Measurements from ENCODE around the gene FMNL2.

DNA sequence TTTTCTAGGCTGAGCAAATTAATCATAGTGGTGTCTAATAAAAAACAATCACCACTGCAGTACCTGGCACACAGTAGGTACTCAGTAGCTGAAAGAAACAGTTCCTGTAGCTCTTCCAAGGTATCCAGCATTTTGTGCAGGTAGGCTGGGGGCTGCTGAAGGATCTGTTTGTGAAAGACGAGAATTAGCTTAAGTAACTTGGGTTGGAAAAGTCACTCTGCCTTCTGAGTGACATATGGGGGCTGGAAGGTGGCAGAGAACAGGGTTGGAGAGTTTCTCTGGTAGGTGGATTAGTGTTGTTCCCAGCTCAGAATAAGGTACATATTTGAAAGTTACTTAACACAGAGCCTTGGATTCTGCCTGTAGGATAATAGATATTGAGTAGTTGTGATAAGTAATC lies 72.8 kb downstream of the FMNL2 start:
- TF ChIP-seq, protein P1, sequence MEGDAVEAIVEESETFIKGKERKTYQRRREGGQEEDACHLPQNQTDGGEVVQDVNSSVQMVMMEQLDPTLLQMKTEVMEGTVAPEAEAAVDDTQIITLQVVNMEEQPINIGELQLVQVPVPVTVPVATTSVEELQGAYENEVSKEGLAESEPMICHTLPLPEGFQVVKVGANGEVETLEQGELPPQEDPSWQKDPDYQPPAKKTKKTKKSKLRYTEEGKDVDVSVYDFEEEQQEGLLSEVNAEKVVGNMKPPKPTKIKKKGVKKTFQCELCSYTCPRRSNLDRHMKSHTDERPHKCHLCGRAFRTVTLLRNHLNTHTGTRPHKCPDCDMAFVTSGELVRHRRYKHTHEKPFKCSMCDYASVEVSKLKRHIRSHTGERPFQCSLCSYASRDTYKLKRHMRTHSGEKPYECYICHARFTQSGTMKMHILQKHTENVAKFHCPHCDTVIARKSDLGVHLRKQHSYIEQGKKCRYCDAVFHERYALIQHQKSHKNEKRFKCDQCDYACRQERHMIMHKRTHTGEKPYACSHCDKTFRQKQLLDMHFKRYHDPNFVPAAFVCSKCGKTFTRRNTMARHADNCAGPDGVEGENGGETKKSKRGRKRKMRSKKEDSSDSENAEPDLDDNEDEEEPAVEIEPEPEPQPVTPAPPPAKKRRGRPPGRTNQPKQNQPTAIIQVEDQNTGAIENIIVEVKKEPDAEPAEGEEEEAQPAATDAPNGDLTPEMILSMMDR (IDR thresholded peaks at IDR 0.05; ENCODE audit: insufficient read depth, low read length, poor library complexity, severe bottlenecking), result no peak
- TF ChIP-seq EZH2phosphoT487 (conservative IDR thresholded peaks at IDR 0.05; ENCODE audit: low read length), result no peak

Measured in SU-DHL-6 (cell line).